Colonic mucosa (tissue), 4 donors: Measurements from ENCODE around the gene DDX25. TPM values are rescaled to one million over a fixed set of nuclear protein-coding genes. Genes with fewer than 3 reads are reported as not detected.

Source experiments
- DNase-seq: peaks from one replicate; pipeline ENCODE4 v3.0.0-alpha.2; 2020
- H3K27ac ChIP-seq: fragments of 200-600 bp; one replicate; pipeline ENCODE4 v1.8.0; 2021
- H3K27me3 ChIP-seq: fragments of 200-600 bp; one replicate; pipeline ENCODE4 v1.8.0; 2021
- H3K36me3 ChIP-seq: fragments of 200-600 bp; one replicate; pipeline ENCODE4 v1.8.0; 2021
- H3K4me1 ChIP-seq: fragments of 200-600 bp; one replicate; pipeline ENCODE4 v1.8.0; 2021; ENCODE audit warnings: mild to moderate bottlenecking
- H3K4me3 ChIP-seq: fragments of 200-600 bp; one replicate; pipeline ENCODE4 v1.8.0; 2021
- H3K9ac ChIP-seq, 2 donors: one replicate each; pipeline ENCODE4 v1.7.0; 2013; ENCODE audit warnings: control low read depth in 2 of 2, low read depth in 2 of 2, low read length in 2 of 2
- H3K9me3 ChIP-seq: fragments of 200-600 bp; one replicate; pipeline ENCODE4 v1.8.0; 2021
- intact Hi-C: fragments of 100-400 bp; cut with DNase I; formaldehyde crosslinking; loops from one replicate; pipeline ENCODE4 v1.14.1; 2022
- total RNA-seq, 2 donors: library from RNA; stranded (reverse); fragmentation: NEBNext Ultra II Directional in 1 of 2; extraction: Animal tissue kit (Norgen Biotek cat#: 25700) in 1 of 2; gene quantifications; one replicate each; pipeline ENCODE4 v1.2.1, GENCODE V29; 2021
- TF ChIP-seq, protein P1 (sequence below): fragments of 200-600 bp; IDR thresholded peaks from one replicate; pipeline ENCODE4 v1.8.0; 2022; ENCODE audit warnings: antibody characterized with exemption, mild to moderate bottlenecking
- donor health status: healthy.
- donor health status: DM: no; HTN: no; CAD: no.
- donor health status: DM: no; HTN: no; CAD: no.

The DDX25 gene
- total RNA-seq, 2 donors from 2014 or later, result 0.16 TPM; not detected in 1

- intact Hi-C loops, result no loop called here
- DNase-seq, result no peak
- Histone ChIP-seq H3K9me3 (no peaks in the 10 kb centered on the region), H3K27ac (no peak overlapping the region), H3K36me3 (no peaks in the 10 kb centered on the region), H3K27me3 (no peaks in the 10 kb centered on the region), H3K4me1 (no peaks in the 10 kb centered on the region), H3K4me3 (no peak overlapping the region), H3K9ac (no peak overlapping the region)
- TF ChIP-seq, protein P1, sequence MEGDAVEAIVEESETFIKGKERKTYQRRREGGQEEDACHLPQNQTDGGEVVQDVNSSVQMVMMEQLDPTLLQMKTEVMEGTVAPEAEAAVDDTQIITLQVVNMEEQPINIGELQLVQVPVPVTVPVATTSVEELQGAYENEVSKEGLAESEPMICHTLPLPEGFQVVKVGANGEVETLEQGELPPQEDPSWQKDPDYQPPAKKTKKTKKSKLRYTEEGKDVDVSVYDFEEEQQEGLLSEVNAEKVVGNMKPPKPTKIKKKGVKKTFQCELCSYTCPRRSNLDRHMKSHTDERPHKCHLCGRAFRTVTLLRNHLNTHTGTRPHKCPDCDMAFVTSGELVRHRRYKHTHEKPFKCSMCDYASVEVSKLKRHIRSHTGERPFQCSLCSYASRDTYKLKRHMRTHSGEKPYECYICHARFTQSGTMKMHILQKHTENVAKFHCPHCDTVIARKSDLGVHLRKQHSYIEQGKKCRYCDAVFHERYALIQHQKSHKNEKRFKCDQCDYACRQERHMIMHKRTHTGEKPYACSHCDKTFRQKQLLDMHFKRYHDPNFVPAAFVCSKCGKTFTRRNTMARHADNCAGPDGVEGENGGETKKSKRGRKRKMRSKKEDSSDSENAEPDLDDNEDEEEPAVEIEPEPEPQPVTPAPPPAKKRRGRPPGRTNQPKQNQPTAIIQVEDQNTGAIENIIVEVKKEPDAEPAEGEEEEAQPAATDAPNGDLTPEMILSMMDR, result no peak
Observed at GRCh38 chr11:125939081-125939521, 34.8 kb downstream of the DDX25 start.

- no peaks in the 10 kb centered on the region for H3K9me3 ChIP-seq
- no peaks in the 10 kb centered on the region for H3K4me1 ChIP-seq
- no peak for DNase-seq
- intact Hi-C loops, result loop anchor here (5.0 kb wide), 2 partner anchors 122 to 252 kb away; partner anchors contain the start of gene CDON
- H3K27ac ChIP-seq, result no peak overlapping the region
- H3K4me3 ChIP-seq, result no peak overlapping the region
- no peaks in the 10 kb centered on the region for H3K27me3 ChIP-seq
- TF ChIP-seq, protein P1, result no peak
- no peaks in the 10 kb centered on the region for H3K36me3 ChIP-seq
- no peak overlapping the region for H3K9ac ChIP-seq
Observed at GRCh38 chr11:125940145-125940544, 35.8 kb downstream of the DDX25 start.

GRCh38 chr11:125941267-125941618, 36.9 kb downstream of the DDX25 start:
- Histone ChIP-seq H3K36me3 (no peaks in the 10 kb centered on the region), H3K9me3 (no peaks in the 10 kb centered on the region), H3K27ac (no peak overlapping the region), H3K9ac (no peak overlapping the region), H3K27me3 (no peaks in the 10 kb centered on the region), H3K4me1 (no peaks in the 10 kb centered on the region), H3K4me3 (no peak overlapping the region)
- intact Hi-C loops, result loop anchor here (5.0 kb wide), 2 partner anchors 121 to 251 kb away; partner anchors contain the start of gene CDON
- no peak for DNase-seq
- TF ChIP-seq, protein P1, result no peak

GRCh38 chr11:125941619-125942611, 37.6 kb downstream of the DDX25 start:
- DNase-seq, result peak; percentile 58
- TF ChIP-seq, protein P1, result peak; percentile 62
- H3K27me3 ChIP-seq, result no peaks in the 10 kb centered on the region
- no peaks in the 10 kb centered on the region for H3K9me3 ChIP-seq
- H3K27ac ChIP-seq, result no peak overlapping the region
- H3K9ac ChIP-seq, result no peak overlapping the region
- H3K36me3 ChIP-seq, result no peaks in the 10 kb centered on the region
- intact Hi-C loops, result loop anchor here (5.0 kb wide), 2 partner anchors 120 to 250 kb away; partner anchors contain the start of gene CDON
- H3K4me3 ChIP-seq, result no peak overlapping the region
- H3K4me1 ChIP-seq, result no peaks in the 10 kb centered on the region

- intact Hi-C loops, result loop anchor here (5.0 kb wide), 2 partner anchors 119 to 249 kb away; partner anchors contain the start of gene CDON
Observed at GRCh38 chr11:125942771-125943428, 38.6 kb downstream of the DDX25 start.

More at GRCh38 chr11:125942771-125943428, 38.6 kb downstream of the DDX25 start:
- Histone ChIP-seq H3K4me1 (no peaks in the 10 kb centered on the region), H3K9ac (no peak overlapping the region), H3K4me3 (no peak overlapping the region), H3K27me3 (no peaks in the 10 kb centered on the region), H3K9me3 (no peaks in the 10 kb centered on the region), H3K27ac (no peak overlapping the region), H3K36me3 (no peaks in the 10 kb centered on the region)
- no peak for DNase-seq
- TF ChIP-seq, protein P1, result no peak
